SU-DHL-6 (cell line): ENCODE measurements around the gene EPS8.
"Not testable (repeated sequence)": the region's sequence is repeated elsewhere in the genome, so short reads cannot be mapped to it uniquely, and the experiment has no call there.

Source experiments
- H2AFZ ChIP-seq: fragments of 200-600 bp; sonication (generic); 2 replicates; pipeline ENCODE4 v1.6.1; 2014; ENCODE audit warnings: low read depth, mild to moderate bottlenecking, moderate library complexity, mixed read lengths, antibody characterized with exemption, low read length; ENCODE audit not compliant: severe bottlenecking
- H3F3A ChIP-seq: fragments of 200-600 bp; shearing (Covaris generic); 2 replicates; pipeline ENCODE4 v1.6.0; 2016; ENCODE audit warnings: antibody characterized with exemption, mild to moderate bottlenecking; ENCODE audit not compliant: insufficient read depth
- H3K27ac ChIP-seq: fragments of 200-600 bp; sonication (generic); 2 replicates; pipeline ENCODE4 v1.5.1; 2016; ENCODE audit warnings: low read depth, mild to moderate bottlenecking, low read length, moderate library complexity, mixed read lengths
- H3K27me3 ChIP-seq: fragments of 200-600 bp; sonication (generic), shearing (Covaris generic); 2 replicates; pipeline ENCODE4 v1.6.0; 2014; ENCODE audit warnings: mild to moderate bottlenecking, low read length
- H3K36me3 ChIP-seq: fragments of 200-600 bp; sonication (generic); 2 replicates; pipeline ENCODE4 v1.6.1; 2014; ENCODE audit warnings: mild to moderate bottlenecking, low read length, mixed read lengths
- H3K4me2 ChIP-seq: fragments of 300-600, 200-600 bp; shearing (Covaris generic), sonication (generic); 2 replicates; pipeline ENCODE4 v1.6.0; 2014; ENCODE audit warnings: low read length, low read depth, mild to moderate bottlenecking; ENCODE audit not compliant: poor library complexity, severe bottlenecking
- H3K4me3 ChIP-seq: fragments of 200-600 bp; sonication (generic); 2 replicates; pipeline ENCODE4 v1.5.1; 2014; ENCODE audit warnings: antibody characterized with exemption, low read length, mild to moderate bottlenecking, mixed read lengths; ENCODE audit not compliant: insufficient read depth, poor library complexity, severe bottlenecking
- H3K79me2 ChIP-seq: fragments of 200-600 bp; sonication (generic); 2 replicates; pipeline ENCODE4 v1.6.1; 2014; ENCODE audit warnings: mild to moderate bottlenecking, low read length, moderate library complexity; ENCODE audit not compliant: insufficient read depth
- H3K9ac ChIP-seq: fragments of 200-600 bp; sonication (generic); 2 replicates; pipeline ENCODE4 v1.7.0; 2014; ENCODE audit warnings: mild to moderate bottlenecking, low read length
- H3K9me2 ChIP-seq: fragments of 200-600 bp; sonication (generic); replicated peaks from 2 replicates; pipeline ENCODE4 v1.6.1; 2014; ENCODE audit warnings: low read length; ENCODE audit not compliant: insufficient read depth
- H3K9me3 ChIP-seq: fragments of 200-600 bp; sonication (generic); 2 replicates; pipeline ENCODE4 v1.6.1; 2014; ENCODE audit warnings: low read length, mixed read lengths; ENCODE audit not compliant: insufficient read depth
- H4K20me1 ChIP-seq: fragments of 200-600 bp; sonication (generic); 2 replicates; pipeline ENCODE4 v1.6.1; 2014; ENCODE audit warnings: low read depth, mild to moderate bottlenecking, antibody characterized with exemption, low read length, moderate library complexity, mixed read lengths
- EZH2phosphoT487 ChIP-seq: fragments of 200-600 bp; sonication (generic), shearing (Covaris generic); conservative IDR thresholded peaks from 2 replicates; pipeline ENCODE4 v1.6.1; 2018; ENCODE audit warnings: mild to moderate bottlenecking, antibody characterized with exemption, low read length, moderate library complexity, mixed read lengths
- TF ChIP-seq, protein P1 (sequence below): fragments of 200-600 bp; sonication (generic); IDR thresholded peaks from one replicate; pipeline ENCODE4 v1.5.1; 2017; ENCODE audit warnings: antibody characterized with exemption, mild to moderate bottlenecking, low read length, moderate library complexity; ENCODE audit not compliant: insufficient read depth, poor library complexity, severe bottlenecking

Gene EPS8

DNA sequence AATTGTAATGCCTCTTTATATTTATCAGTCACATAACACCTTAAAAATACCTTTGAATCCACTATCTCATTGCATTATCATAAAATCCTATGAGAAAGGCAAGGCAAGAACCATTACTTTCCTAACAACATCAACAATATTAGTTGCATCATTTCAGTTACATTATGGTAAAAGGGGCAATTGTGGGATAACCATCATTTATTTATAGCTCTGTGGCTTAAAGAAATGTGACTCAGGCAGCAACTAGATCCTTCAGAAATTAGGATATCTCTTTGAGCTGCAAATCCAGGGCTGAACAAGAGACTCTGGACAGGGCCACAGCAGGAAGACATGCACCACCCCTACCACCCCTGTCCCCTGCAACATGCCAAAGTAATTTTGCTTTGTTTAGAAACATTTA lies 36.4 kb downstream of the EPS8 start:
- Histone ChIP-seq H3K27me3 (no peaks in the 10 kb centered on the region), H3K4me2 (no peak overlapping the region), H3K9me2 (no peaks in the 10 kb centered on the region), H3K27ac (no peak overlapping the region), H3K79me2 (no peaks in the 10 kb centered on the region), H2AFZ (no peak overlapping the region), H3K4me3 (no peak overlapping the region), H3F3A (no peaks in the 10 kb centered on the region), H3K36me3 (no peaks in the 10 kb centered on the region), H4K20me1 (no peaks in the 10 kb centered on the region), H3K9ac (no peak overlapping the region), H3K9me3 (no peaks in the 10 kb centered on the region)
- no peak for TF ChIP-seq EZH2phosphoT487
- TF ChIP-seq, protein P1, sequence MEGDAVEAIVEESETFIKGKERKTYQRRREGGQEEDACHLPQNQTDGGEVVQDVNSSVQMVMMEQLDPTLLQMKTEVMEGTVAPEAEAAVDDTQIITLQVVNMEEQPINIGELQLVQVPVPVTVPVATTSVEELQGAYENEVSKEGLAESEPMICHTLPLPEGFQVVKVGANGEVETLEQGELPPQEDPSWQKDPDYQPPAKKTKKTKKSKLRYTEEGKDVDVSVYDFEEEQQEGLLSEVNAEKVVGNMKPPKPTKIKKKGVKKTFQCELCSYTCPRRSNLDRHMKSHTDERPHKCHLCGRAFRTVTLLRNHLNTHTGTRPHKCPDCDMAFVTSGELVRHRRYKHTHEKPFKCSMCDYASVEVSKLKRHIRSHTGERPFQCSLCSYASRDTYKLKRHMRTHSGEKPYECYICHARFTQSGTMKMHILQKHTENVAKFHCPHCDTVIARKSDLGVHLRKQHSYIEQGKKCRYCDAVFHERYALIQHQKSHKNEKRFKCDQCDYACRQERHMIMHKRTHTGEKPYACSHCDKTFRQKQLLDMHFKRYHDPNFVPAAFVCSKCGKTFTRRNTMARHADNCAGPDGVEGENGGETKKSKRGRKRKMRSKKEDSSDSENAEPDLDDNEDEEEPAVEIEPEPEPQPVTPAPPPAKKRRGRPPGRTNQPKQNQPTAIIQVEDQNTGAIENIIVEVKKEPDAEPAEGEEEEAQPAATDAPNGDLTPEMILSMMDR, result no peak

DNA sequence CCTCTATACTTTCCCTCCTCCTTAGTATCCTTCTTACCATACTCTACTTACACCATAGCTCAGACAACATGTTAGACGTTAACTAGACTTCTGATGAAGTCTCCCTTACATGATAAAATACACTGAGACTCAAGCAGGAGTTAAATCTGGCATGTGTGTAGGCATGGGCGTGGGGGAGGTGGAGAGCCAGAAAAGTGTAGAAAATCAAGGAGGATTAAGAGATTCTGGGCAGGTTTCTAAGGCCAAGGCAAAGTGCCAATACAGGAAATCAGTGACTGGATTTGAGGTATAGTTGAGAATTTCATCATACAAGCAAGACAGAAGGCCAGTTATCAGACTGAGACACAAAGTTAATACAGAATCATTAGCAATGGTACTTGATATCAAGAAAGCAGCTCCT lies 37.4 kb downstream of the EPS8 start:
- Histone ChIP-seq H3K4me3 (no peak overlapping the region), H3K36me3 (no peaks in the 10 kb centered on the region), H3K27ac (no peak overlapping the region), H3K27me3 (no peaks in the 10 kb centered on the region), H2AFZ (no peak overlapping the region), H3K9me2 (no peaks in the 10 kb centered on the region), H3K9me3 (no peaks in the 10 kb centered on the region), H3K79me2 (no peaks in the 10 kb centered on the region), H3F3A (no peaks in the 10 kb centered on the region), H3K4me2 (no peak overlapping the region), H4K20me1 (no peaks in the 10 kb centered on the region), H3K9ac (no peak overlapping the region)
- TF ChIP-seq EZH2phosphoT487, result no peak
- TF ChIP-seq, protein P1, result no peak

DNA sequence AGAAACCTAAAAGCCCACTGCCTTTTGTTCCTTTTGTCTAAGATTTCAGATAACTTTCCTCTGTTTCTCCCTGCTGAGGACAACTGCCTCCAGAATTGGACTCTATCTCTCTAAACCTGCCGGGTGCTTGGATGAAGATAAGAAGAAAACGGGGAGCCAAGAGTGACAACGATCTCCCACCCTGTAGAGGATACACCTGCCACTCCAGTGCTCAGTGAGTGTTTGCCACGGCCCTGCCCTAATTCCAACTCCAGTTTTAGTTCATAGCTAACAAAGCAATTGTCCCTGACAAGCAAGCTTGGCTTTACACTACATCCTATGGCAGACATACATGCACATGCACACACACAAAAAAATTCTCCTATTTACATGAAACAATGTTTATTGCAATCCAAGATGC lies 39.3 kb downstream of the EPS8 start:
- Histone ChIP-seq H3K9me2 (no peaks in the 10 kb centered on the region), H3K27me3 (no peaks in the 10 kb centered on the region), H2AFZ (no peak overlapping the region), H3K36me3 (no peaks in the 10 kb centered on the region), H3K9me3 (no peaks in the 10 kb centered on the region), H3K4me2 (no peak overlapping the region), H3K79me2 (no peaks in the 10 kb centered on the region), H4K20me1 (no peaks in the 10 kb centered on the region), H3F3A (no peaks in the 10 kb centered on the region), H3K4me3 (no peak overlapping the region), H3K27ac (no peak overlapping the region), H3K9ac (no peak overlapping the region)
- TF ChIP-seq EZH2phosphoT487, result no peak
- TF ChIP-seq, protein P1, result no peak

DNA sequence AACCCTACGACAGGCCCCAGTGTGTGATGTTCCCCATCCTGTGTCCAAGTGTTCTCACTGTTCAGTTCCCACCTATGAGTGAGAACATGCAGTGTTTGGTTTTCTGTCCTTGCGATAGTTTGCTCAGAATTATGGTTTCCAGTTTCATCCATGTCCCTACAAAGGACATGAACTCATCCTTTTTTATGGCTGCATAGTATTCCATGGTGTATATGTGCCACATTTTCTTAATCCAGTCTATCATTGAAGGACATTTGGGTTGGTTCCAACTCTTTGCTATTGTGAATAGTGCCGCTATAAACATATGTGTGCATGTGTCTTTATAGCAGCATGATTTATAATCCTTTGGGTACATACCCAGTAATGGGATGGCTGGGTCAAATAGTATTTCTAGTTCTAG lies 47.3 kb downstream of the EPS8 start:
- not testable (repeated sequence) for H3K9me3 ChIP-seq, H4K20me1 ChIP-seq, H3K79me2 ChIP-seq, H3K9me2 ChIP-seq, H3F3A ChIP-seq, H3K4me3 ChIP-seq, H2AFZ ChIP-seq, H3K27ac ChIP-seq, H3K36me3 ChIP-seq, H3K9ac ChIP-seq, H3K4me2 ChIP-seq, H3K27me3 ChIP-seq
